Measurements from ENCODE around the gene EHF.

EHF gene

DNA sequence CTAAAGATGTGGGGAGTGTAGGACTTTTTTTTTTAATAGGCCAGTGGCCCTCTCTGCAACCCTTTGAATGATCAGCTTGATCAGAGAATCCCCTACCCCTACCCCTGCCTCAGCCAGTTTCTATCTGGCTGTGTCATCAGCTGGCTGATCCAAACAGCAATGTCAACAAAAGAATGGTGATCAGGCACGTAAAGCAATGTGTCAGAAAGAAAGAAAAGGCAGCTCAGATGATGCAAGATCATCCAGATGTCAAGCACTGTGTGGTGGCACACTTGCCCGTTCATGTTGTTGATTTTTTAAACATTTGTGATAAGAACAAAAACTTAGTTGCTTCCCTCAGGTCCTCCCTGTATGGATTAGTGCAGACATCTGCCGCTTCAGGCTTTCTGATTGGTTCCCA is 26.3 kb upstream of the EHF start:
- TF ChIP-seq, protein P1, sequence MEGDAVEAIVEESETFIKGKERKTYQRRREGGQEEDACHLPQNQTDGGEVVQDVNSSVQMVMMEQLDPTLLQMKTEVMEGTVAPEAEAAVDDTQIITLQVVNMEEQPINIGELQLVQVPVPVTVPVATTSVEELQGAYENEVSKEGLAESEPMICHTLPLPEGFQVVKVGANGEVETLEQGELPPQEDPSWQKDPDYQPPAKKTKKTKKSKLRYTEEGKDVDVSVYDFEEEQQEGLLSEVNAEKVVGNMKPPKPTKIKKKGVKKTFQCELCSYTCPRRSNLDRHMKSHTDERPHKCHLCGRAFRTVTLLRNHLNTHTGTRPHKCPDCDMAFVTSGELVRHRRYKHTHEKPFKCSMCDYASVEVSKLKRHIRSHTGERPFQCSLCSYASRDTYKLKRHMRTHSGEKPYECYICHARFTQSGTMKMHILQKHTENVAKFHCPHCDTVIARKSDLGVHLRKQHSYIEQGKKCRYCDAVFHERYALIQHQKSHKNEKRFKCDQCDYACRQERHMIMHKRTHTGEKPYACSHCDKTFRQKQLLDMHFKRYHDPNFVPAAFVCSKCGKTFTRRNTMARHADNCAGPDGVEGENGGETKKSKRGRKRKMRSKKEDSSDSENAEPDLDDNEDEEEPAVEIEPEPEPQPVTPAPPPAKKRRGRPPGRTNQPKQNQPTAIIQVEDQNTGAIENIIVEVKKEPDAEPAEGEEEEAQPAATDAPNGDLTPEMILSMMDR (IDR thresholded peaks at IDR 0.05; ENCODE audit: borderline replicate concordance, insufficient read depth, low read depth, low read length) = no peak
- no peak overlapping the region for H3K4me3 ChIP-seq (ENCODE audit: low read depth, low read length)

DNA sequence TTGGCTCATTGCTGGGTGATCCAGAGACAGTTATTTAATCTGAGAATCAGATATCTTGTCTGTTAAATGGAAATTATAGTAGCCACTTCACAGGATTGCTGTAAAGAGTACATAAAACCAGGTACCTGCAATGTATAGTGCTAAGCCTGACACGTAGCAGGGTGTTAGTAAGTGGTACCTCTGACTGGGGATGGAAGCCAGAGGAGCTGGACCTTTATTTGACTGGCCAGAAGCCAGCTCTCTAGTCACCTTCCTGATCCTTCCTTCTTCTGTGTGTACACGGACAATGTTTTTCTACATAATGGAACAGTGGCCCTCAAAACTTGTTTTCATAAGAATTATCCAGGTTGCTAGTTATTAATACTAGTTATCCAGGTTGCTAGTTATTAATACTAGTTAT is 25.5 kb upstream of the EHF start:
- TF ChIP-seq, protein P1 (IDR thresholded peaks at IDR 0.05; ENCODE audit: borderline replicate concordance, insufficient read depth, low read depth, low read length) = no peak

DNA sequence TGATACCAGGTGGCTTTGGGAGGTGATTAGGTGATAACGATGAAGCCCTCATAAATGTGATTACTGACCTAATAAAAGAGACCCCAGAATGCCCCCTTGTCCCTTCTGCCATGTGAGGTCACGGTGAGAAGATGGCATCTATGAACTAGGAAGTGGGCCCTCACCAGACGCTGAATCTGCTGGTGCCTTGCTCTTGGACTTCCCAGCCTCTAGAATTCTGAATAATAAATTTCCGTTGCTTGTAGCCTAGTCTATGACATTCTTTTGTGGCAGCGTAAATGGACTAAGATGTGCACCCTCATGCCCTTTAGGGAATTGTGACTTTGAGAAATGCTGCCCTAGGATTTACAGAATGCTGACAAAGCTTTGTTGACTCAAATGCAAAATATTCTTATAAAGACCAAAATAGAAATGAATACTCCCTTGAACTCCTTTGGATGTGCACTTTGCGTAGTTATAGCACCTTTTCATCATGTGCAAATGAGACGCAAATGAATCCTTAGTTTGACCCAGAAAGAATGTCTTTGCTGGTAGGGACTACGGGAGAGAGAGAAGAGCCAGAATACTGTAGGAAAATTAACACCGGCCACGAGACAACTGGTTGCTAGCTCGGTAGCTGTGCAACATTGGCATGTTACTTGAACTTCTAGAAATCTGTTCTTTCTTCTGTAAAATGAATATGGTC is 24.8 kb upstream of the EHF start:
- H3K4me3 ChIP-seq (ENCODE audit: low read depth, low read length) = no peak overlapping the region
- TF ChIP-seq, protein P1 (IDR thresholded peaks at IDR 0.05; ENCODE audit: borderline replicate concordance, insufficient read depth, low read depth, low read length) = no peak

More for the DNA sequence above, 25.5 kb upstream of the EHF start:
- H3K4me3 ChIP-seq (ENCODE audit: low read depth, low read length) = no peak overlapping the region

DNA sequence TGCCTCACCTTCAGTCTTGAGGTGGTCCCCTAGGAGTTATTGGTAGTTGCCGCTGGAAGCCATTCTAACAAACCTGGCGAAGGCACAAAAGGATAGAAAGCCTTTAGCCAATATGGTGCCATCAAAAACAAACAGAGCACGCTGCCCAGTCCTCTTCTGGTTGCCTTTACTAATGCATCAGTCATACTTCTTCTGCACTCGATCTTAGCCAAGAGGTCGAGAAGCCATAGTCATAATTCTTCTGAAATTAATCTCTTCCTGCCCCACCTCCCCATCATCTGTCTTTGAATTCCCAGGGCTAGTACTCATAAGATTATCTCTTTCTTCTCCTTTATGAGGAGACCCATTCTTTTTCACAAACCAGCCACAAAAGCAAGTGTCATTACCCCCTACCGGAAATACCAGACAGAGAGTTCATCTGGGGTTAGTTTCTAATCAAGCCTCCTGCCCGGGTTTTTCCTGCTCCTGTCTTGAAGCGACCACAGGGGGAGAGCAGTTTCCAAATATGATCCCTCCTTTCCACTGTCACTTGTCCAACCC is 21.4 kb upstream of the EHF start:
- TF ChIP-seq, protein P1 (IDR thresholded peaks at IDR 0.05; ENCODE audit: borderline replicate concordance, insufficient read depth, low read depth, low read length) = no peak
- no peak overlapping the region for H3K4me3 ChIP-seq (ENCODE audit: low read depth, low read length)

DNA sequence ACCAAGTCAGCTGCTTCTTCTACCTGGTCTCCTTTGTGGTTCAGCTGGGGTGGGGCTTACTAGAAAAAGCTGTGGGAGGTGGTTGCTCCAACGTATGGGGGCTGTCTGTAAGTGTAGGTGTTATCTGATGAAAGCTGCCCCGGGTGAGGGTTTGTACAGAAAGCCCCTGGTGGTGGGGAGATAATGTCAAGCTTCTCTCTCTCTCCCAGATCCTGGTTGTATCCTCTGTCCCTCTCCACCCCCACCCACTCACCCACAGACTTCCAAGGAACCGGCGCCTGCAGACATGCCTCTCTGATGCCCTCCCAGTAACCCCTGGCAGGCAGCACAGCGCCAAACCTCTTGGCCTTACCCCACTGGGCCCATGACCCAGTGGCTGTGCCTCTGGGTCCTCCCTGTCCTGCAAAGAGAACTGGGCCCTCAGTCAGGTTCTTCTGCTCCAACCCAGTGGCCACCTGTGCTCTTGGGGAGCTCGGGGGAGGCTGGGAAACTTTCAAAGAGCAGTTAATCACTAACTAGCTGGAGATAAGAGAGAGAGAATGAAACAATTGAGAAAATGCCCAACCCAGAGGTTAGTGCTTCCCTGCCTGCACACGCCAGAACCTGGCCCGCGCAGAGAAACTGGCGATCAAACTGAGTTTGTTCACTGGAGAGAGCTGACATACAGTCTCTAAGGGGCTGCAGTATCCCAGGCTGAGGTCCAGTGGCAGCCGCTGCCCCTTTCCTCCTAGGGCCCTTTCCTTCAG is 20.4 kb upstream of the EHF start:
- H3K4me3 ChIP-seq (ENCODE audit: low read depth, low read length) = no peak overlapping the region
- TF ChIP-seq, protein P1 (IDR thresholded peaks at IDR 0.05; ENCODE audit: borderline replicate concordance, insufficient read depth, low read depth, low read length) = no peak

DNA sequence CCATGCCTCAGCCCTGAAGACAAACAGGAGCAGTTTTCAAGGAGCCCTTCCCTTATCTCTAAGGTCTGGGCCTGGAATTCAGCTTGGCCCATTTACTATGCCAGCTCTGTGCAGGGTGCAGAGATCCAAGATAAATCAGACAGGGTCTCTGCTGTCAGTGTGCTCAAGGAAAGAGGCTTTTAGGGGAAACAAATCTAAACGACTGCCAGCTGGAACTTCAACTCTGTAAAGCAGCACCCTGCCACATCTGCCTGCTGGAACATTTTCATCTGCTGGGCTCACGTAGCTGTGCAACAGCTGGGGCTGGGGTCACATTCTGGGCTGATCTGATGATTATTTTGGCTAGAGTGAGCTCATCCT is 19.8 kb upstream of the EHF start:
- H3K4me3 ChIP-seq (ENCODE audit: low read depth, low read length) = no peak overlapping the region
- TF ChIP-seq, protein P1 (IDR thresholded peaks at IDR 0.05; ENCODE audit: borderline replicate concordance, insufficient read depth, low read depth, low read length) = no peak

DNA sequence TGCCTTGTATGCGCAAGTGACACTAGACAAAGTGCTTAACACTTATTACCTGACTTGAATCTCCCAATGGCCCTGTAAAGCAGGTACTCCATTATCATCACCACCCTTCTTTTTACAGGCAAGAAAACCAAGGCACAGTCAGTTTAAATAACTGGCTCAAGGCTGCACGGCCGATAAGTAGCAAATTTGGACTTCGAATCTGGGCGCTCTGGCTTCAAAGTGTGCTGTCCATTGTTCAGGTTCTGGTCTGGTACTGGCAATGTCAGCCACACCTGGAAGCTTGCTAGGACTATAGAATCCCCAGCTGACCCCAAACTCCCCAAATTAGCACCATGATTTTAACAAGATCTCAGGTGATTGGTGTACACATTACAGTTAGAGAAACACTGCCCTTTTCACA is 19.3 kb upstream of the EHF start:
- TF ChIP-seq, protein P1 (IDR thresholded peaks at IDR 0.05; ENCODE audit: borderline replicate concordance, insufficient read depth, low read depth, low read length) = no peak
- no peak overlapping the region for H3K4me3 ChIP-seq (ENCODE audit: low read depth, low read length)

Measured in GM12875 (cell line).